DMS114 treated with DMSO at 0.1 percent for 48 hours (cell line): ENCODE measurements around the gene CALY.

Experiments
- DNase-seq: peaks from one replicate; lab custom pipeline; 2025; ENCODE audit not compliant: unreplicated experiment; lab: John Stamatoyannopoulos, UW

CALY gene

GRCh38 chr10:133366751-133367150 lies 30.1 kb upstream of the CALY start:
- no peak for DNase-seq

GRCh38 chr10:133366130-133366478 lies 29.4 kb upstream of the CALY start:
- DNase-seq = no peak

GRCh38 chr10:133365461-133366129 lies 28.9 kb upstream of the CALY start:
- DNase-seq = no peak

- DNase-seq = no peak
These were observed 28.1 kb upstream of the CALY start for GRCh38 chr10:133364645-133365431.

- DNase-seq = no peak
These were observed 26.1 kb upstream of the CALY start for GRCh38 chr10:133362846-133363245.

GRCh38 chr10:133361773-133362441 lies 25.2 kb upstream of the CALY start:
- no peak for DNase-seq

GRCh38 chr10:133361227-133361626 lies 24.5 kb upstream of the CALY start:
- DNase-seq = no peak

GRCh38 chr10:133359972-133360610 lies 23.4 kb upstream of the CALY start:
- DNase-seq = no peak

GRCh38 chr10:133359554-133359971 lies 22.9 kb upstream of the CALY start:
- no peak for DNase-seq

- no peak for DNase-seq
These were observed 22.2 kb upstream of the CALY start for GRCh38 chr10:133358925-133359310.

GRCh38 chr10:133358162-133358924 lies 21.6 kb upstream of the CALY start:
- DNase-seq = no peak

GRCh38 chr10:133357285-133358161 lies 20.8 kb upstream of the CALY start, which contains the start of gene FUOM:
TSS of gene FUOM (minus strand) at chr10:133358019. CDS start at chr10:133358007, 12 bp downstream.
- no peak for DNase-seq

- no peak for DNase-seq
These were observed 20.0 kb upstream of the CALY start for GRCh38 chr10:133356549-133357284.

- no peak for DNase-seq
These were observed 19.3 kb upstream of the CALY start for GRCh38 chr10:133355991-133356390.

GRCh38 chr10:133355266-133355665 lies 18.6 kb upstream of the CALY start:
- no peak for DNase-seq

GRCh38 chr10:133354672-133355240 lies 18.1 kb upstream of the CALY start:
- DNase-seq = no peak

GRCh38 chr10:133353988-133354605 lies 17.4 kb upstream of the CALY start:
- DNase-seq = no peak

- DNase-seq = no peak
These were observed 16.7 kb upstream of the CALY start for GRCh38 chr10:133353202-133353959.
